SK-N-SH (cell line): ENCODE results near the gene KCNQ5. TPM values are rescaled to one million over a fixed set of nuclear protein-coding genes. Genes with fewer than 3 reads are reported as not detected.
A peak's percentile ranks its signal among the peaks of the same experiment; 100 is the strongest.

ENCODE experiments used
- CTCF ChIA-PET: fragments of 300-600, 350-600 bp; formaldehyde crosslinking; extraction: SDS; loops from one replicate; lab custom pipeline; 2021; lab: Yijun Ruan, JAX
- POLR2A ChIA-PET: fragments of 350-600 bp; sonication (Branson Sonifier 250); formaldehyde crosslinking; extraction: SDS; loops from one replicate; lab custom pipeline; 2020; ENCODE audit warnings: antibody characterized with exemption, inconsistent platforms; lab: Yijun Ruan, JAX
- DNase-seq: peaks from one replicate; pipeline ENCODE4 v3.0.0; 2012
- H2AFZ ChIP-seq: fragments of 200-600 bp; sonication (generic); 2 replicates; pipeline ENCODE4 v1.8.1; 2016; ENCODE audit warnings: antibody characterized with exemption, mild to moderate bottlenecking, low read depth
- H3F3A ChIP-seq: fragments of 200-600 bp; sonication (generic); replicated peaks from 2 replicates; pipeline ENCODE3; 2016; ENCODE audit warnings: antibody characterized with exemption, mild to moderate bottlenecking; ENCODE audit not compliant: insufficient read depth
- H3K27ac ChIP-seq, 2 experiments: fragments of 200-500 bp in 1 of 2; fragments of 200-600 bp in 1 of 2; sonication (Bioruptor generic) in 1 of 2; sonication (generic), shearing (Covaris generic) in 1 of 2; 2 replicates each; pipeline versions ENCODE4 v1.5.1 to v1.6.1; 2014 to 2016; ENCODE audit warnings: low read depth in 2 of 2, inconsistent platforms in 1 of 2, low read length in 1 of 2, mild to moderate bottlenecking in 1 of 2, mixed read lengths in 1 of 2
- H3K27me3 ChIP-seq: fragments of 200-600 bp; sonication (generic), shearing (Covaris generic); 2 replicates; pipeline ENCODE4 v1.6.1; 2016; ENCODE audit warnings: mixed run types; ENCODE audit not compliant: insufficient read depth
- H3K36me3 ChIP-seq, 2 experiments: fragments of 200-500 bp in 1 of 2; fragments of 200-600 bp in 1 of 2; sonication (Bioruptor generic) in 1 of 2; sonication (generic) in 1 of 2; replicated peaks in 1 of 2; 2 replicates each; pipeline versions ENCODE3 to v1.5.1; 2014 to 2016; ENCODE audit warnings: low read length in 1 of 2, mild to moderate bottlenecking in 1 of 2; ENCODE audit not compliant: insufficient read depth in 2 of 2, control insufficient read depth in 1 of 2
- H3K4me1 ChIP-seq, 2 experiments: fragments of 200-500 bp in 1 of 2; fragments of 200-600 bp in 1 of 2; sonication (Bioruptor generic) in 1 of 2; sonication (generic), shearing (Covaris generic) in 1 of 2; 2 replicates each; pipeline versions ENCODE4 v1.5.1 to v1.6.1; 2014 to 2016; ENCODE audit warnings: low read depth in 1 of 2, low read length in 1 of 2, mixed run types in 1 of 2; ENCODE audit not compliant: insufficient read depth in 2 of 2, control insufficient read depth in 1 of 2
- H3K4me2 ChIP-seq: fragments of 200-600 bp; sonication (generic), shearing (Covaris generic); 2 replicates; pipeline ENCODE4 v1.6.1; 2017; ENCODE audit warnings: mixed run types
- H3K4me3 ChIP-seq, 2 experiments: fragments of 200-500 bp in 1 of 2; fragments of 200-600 bp in 1 of 2; sonication (Bioruptor generic) in 1 of 2; sonication (generic), shearing (Covaris generic) in 1 of 2; 2 replicates each; pipeline versions ENCODE4 v1.5.1 to v1.8.1; 2014 to 2016; ENCODE audit warnings: low read depth in 2 of 2, inconsistent platforms in 1 of 2, low read length in 1 of 2, mild to moderate bottlenecking in 1 of 2, mixed read lengths in 1 of 2, moderate library complexity in 1 of 2
- H3K79me2 ChIP-seq: fragments of 200-600 bp; sonication (generic); 2 replicates; pipeline ENCODE4 v1.8.1; 2017; ENCODE audit warnings: mild to moderate bottlenecking; ENCODE audit not compliant: insufficient read depth
- H3K9ac ChIP-seq: fragments of 200-600 bp; sonication (generic); 2 replicates; pipeline ENCODE4 v1.6.1; 2017; ENCODE audit warnings: mixed run types
- H3K9me2 ChIP-seq: fragments of 200-600 bp; sonication (generic); 2 replicates; pipeline ENCODE4 v1.6.1; 2017; ENCODE audit warnings: mixed run types
- H3K9me3 ChIP-seq: fragments of 200-600 bp; sonication (generic); 2 replicates; pipeline ENCODE4 v1.6.1; 2017; ENCODE audit warnings: mixed run types, mild to moderate bottlenecking, moderate library complexity
- H4K20me1 ChIP-seq: fragments of 200-600 bp; sonication (generic); 2 replicates; pipeline ENCODE4 v1.6.1; 2017; ENCODE audit warnings: mild to moderate bottlenecking, mixed run types; ENCODE audit not compliant: insufficient read depth
- CHD2 ChIP-seq: fragments of 150-350 bp; IDR thresholded peaks from 2 replicates; pipeline ENCODE4 v1.6.1; 2018; ENCODE audit warnings: low read length; ENCODE audit not compliant: partially characterized antibody
- ELF1 ChIP-seq: IDR thresholded peaks from 2 replicates; pipeline ENCODE4 v1.4.0; 2012
- EZH2phosphoT487 ChIP-seq: fragments of 200-600 bp; sonication (generic); IDR thresholded peaks from 2 replicates; pipeline ENCODE4 v1.6.1; 2017; ENCODE audit warnings: low read depth, mixed run types, mild to moderate bottlenecking, antibody characterized with exemption, moderate library complexity, borderline replicate concordance
- FOXJ3 ChIP-seq: sonication (generic); formaldehyde crosslinking; IDR thresholded peaks from 2 replicates; pipeline ENCODE4 v1.5.1; 2020; ENCODE audit warnings: mild to moderate bottlenecking, missing genetic modification reagents
- FOXM1 ChIP-seq: IDR thresholded peaks from 2 replicates; pipeline ENCODE4 v1.4.0; 2012; ENCODE audit warnings: low read depth, mild to moderate bottlenecking
- GABPA ChIP-seq: IDR thresholded peaks from 2 replicates; pipeline ENCODE4 v1.4.0; 2012; ENCODE audit warnings: low read depth, mild to moderate bottlenecking
- MEF2A ChIP-seq: IDR thresholded peaks from 2 replicates; pipeline ENCODE4 v1.4.0; 2012; ENCODE audit warnings: low read depth, borderline replicate concordance
- MXI1 ChIP-seq: IDR thresholded peaks from 2 replicates; pipeline ENCODE4 v1.6.1; 2012; ENCODE audit warnings: mild to moderate bottlenecking, low read depth, low read length, improper control_type of control experiment
- NFIC ChIP-seq: IDR thresholded peaks from 2 replicates; pipeline ENCODE4 v1.4.0; 2012; ENCODE audit warnings: borderline replicate concordance
- RFX5 ChIP-seq: IDR thresholded peaks from 2 replicates; pipeline ENCODE4 v1.6.1; 2012; ENCODE audit warnings: mild to moderate bottlenecking, improper control_type of control experiment, low read length
- RXRA ChIP-seq: IDR thresholded peaks from 2 replicates; pipeline ENCODE4 v1.4.0; 2012; ENCODE audit warnings: low read depth, mild to moderate bottlenecking, borderline replicate concordance
- SMC3 ChIP-seq: IDR thresholded peaks from 2 replicates; pipeline ENCODE4 v1.6.1; 2012; ENCODE audit warnings: low read depth, low read length, improper control_type of control experiment
- TAF1 ChIP-seq: IDR thresholded peaks from 2 replicates; pipeline ENCODE4 v1.6.1; 2012; ENCODE audit warnings: low read depth, mild to moderate bottlenecking, low read length, moderate library complexity, borderline replicate concordance
- TCF12 ChIP-seq: IDR thresholded peaks from 2 replicates; pipeline ENCODE4 v1.4.0; 2012
- TEAD4 ChIP-seq: IDR thresholded peaks from 2 replicates; pipeline ENCODE4 v1.4.0; 2012; ENCODE audit warnings: mild to moderate bottlenecking, borderline replicate concordance; ENCODE audit not compliant: insufficient read depth
- YY1 ChIP-seq: IDR thresholded peaks from 2 replicates; pipeline ENCODE4 v1.4.0; 2012; ENCODE audit warnings: low read depth, mild to moderate bottlenecking
- WGBS: methylation state at CpG from one replicate; pipeline ENCODE4 v1.1.6; 2017; ENCODE audit warnings: low lambda C conversion rate; 5-methylcytosine and 5-hydroxymethylcytosine counted together
- polyA plus RNA-seq, 3 experiments: library from polyadenylated mRNA; depleted of rRNA; stranded (reverse); fragments of >200 nt; gene quantifications; 2 replicates each; pipeline ENCODE4 v1.2.3, GENCODE V29; 2012
- TF ChIP-seq, protein P1 (sequence below): fragments of 200-600 bp; sonication (generic); IDR thresholded peaks from 2 replicates; pipeline ENCODE4 v1.6.1; 2017; ENCODE audit warnings: antibody characterized with exemption, mild to moderate bottlenecking, moderate library complexity

KCNQ5 gene
- 3.2 and 3.7 TPM in 2 replicates for polyA plus RNA-seq (2012; rRNA removed)
- polyA plus RNA-seq (2012; cell fraction: cytosol; rRNA removed), result 4.2 TPM in 2 replicates
- 3.7 and 4.7 TPM in 2 replicates for polyA plus RNA-seq (2012; cell fraction: nucleus; rRNA removed)

DNA sequence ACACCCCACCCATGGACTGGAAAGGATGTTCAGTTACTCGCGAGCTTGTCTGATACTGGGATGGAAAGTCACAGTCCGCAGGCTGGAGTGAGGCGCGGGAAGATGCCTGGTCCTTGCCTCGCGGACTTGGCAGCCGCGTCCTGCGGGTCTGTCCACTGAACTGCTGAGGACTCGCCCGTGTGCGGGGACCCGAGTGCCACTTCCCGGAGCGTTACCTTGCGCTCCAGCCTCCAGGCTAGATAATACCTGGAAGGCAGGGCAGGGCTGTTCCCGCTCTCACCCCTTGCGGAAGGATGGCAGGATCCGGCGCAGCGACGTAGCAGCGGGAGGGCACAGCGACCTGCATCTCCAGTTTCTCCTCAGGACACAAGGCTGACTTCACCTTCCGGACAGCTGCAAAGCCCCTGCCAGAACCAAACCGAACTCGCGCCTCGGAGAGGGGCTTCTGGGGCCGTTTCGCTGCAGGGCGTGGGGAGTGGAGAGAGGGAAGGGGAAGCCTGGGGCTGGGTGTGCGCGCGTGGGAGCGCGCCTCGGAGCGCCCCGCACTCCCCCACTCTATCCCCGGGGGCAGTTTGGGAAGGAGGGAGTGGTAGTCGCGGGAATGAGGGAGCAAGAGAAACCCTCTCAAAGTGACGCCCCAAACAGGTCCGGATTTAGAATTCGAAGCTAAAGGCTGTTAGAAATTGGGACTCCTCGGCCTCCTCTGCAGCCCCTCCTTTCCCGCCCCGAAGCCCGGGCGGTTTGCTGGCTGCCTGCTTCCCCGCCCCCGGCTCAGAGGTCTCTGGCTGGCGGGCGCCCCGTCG, at the start of gene KCNQ5:
TSS of gene KCNQ5 (plus strand) at position 774 of the 803 bp plus-strand sequence.
- CTCF ChIA-PET, result interaction anchor here (0.6 to 2.5 kb wide), 6 partner anchors 52 to 556 kb away, joined by 3 to 23 read pairs (median 4); no protein-coding TSS in a partner anchor
- H3K27me3 ChIP-seq, result no peaks in the 10 kb centered on the region
- TF ChIP-seq CHD2 (no peak), TAF1 (0 out of 2 replicates have a peak, but pooled peaks have one; percentile 21), TCF12 (no peak), RXRA (no peak)
- TF ChIP-seq, protein P1, sequence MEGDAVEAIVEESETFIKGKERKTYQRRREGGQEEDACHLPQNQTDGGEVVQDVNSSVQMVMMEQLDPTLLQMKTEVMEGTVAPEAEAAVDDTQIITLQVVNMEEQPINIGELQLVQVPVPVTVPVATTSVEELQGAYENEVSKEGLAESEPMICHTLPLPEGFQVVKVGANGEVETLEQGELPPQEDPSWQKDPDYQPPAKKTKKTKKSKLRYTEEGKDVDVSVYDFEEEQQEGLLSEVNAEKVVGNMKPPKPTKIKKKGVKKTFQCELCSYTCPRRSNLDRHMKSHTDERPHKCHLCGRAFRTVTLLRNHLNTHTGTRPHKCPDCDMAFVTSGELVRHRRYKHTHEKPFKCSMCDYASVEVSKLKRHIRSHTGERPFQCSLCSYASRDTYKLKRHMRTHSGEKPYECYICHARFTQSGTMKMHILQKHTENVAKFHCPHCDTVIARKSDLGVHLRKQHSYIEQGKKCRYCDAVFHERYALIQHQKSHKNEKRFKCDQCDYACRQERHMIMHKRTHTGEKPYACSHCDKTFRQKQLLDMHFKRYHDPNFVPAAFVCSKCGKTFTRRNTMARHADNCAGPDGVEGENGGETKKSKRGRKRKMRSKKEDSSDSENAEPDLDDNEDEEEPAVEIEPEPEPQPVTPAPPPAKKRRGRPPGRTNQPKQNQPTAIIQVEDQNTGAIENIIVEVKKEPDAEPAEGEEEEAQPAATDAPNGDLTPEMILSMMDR, result no peak
- 0% methylated on average over 18 of the region's 58 CpGs for WGBS
- peaks cover 14 to 17% of the 10 kb centered on the region in 2 experiments; a peak in 3 of 4 replicates for H3K4me1 ChIP-seq
- H3K9me3 ChIP-seq, result no peaks in the 10 kb centered on the region
- peak within 1 kb of the TSS; percentile 81 for H3K9ac ChIP-seq
- H3F3A ChIP-seq, result peaks cover 3% of the 10 kb centered on the region
- H3K4me3 ChIP-seq, result peak within 1 kb of the TSS; percentile 73 to 92
- peak within 1 kb of the TSS; percentile 95 for H2AFZ ChIP-seq
- H3K27ac ChIP-seq, result peak within 1 kb of the TSS in 1 of 2 experiments; percentile 62; a peak in 2 of 4 replicates
- peak within 1 kb of the TSS; percentile 94 for H3K4me2 ChIP-seq
- POLR2A ChIA-PET, result no interaction called here
- no peaks in the 10 kb centered on the region for H3K36me3 ChIP-seq
- DNase-seq, result peak; percentile 49
- H3K9me2 ChIP-seq, result no peaks in the 10 kb centered on the region
- no peaks in the 10 kb centered on the region for H4K20me1 ChIP-seq
- peaks cover 59% of the 10 kb centered on the region for H3K79me2 ChIP-seq

DNA sequence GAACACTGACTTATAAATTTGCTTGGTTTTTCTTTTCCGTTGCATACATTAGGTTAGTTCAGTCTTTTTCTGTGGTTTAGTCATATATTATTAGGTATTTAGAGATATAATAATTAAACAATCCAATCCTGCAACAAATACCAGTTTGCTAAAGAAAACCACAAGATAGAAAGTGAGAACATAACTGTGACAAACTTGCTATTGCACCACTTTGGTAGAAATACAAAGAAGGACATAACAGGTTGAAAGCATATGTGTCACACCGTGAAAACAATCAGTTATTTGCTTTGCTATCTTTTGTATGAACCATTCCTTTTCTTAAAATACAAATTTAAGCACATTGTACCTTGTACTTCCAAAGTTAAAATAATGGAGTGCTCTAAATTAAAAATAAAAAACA, 42.0 kb upstream of the KCNQ5 start:
- CTCF ChIA-PET, result interaction anchor here (0.9 to 1.2 kb wide), 3 partner anchors 9 to 168 kb away, joined by 3 read pairs; no protein-coding TSS in a partner anchor
- Histone ChIP-seq H3K4me2 (no peak overlapping the region), H3K4me1 (no peaks in the 10 kb centered on the region; a peak in 2 of 4 replicates), H3F3A (peaks cover 7% of the 10 kb centered on the region), H2AFZ (peak overlapping the region; percentile 53; the same call in 1 of the 2 replicates), H3K9me2 (no peaks in the 10 kb centered on the region), H3K36me3 (no peaks in the 10 kb centered on the region), H4K20me1 (no peaks in the 10 kb centered on the region), H3K27ac (no peak overlapping the region), H3K27me3 (no peaks in the 10 kb centered on the region)
- DNase-seq, result no peak
- no peak for TF ChIP-seq SMC3
- no peak for TF ChIP-seq MEF2A
- no peak for TF ChIP-seq FOXJ3 (CRISPR knock-in tag)
- TF ChIP-seq ELF1, result no peak
- TF ChIP-seq FOXM1, result no peak
- TF ChIP-seq YY1, result no peak
- no peak for TF ChIP-seq TEAD4
- TF ChIP-seq MXI1, result no peak
- TF ChIP-seq RFX5, result no peak
- TF ChIP-seq NFIC, result no peak
- no peak for TF ChIP-seq EZH2phosphoT487
- no peak for TF ChIP-seq CHD2
- no peak for TF ChIP-seq GABPA
- TF ChIP-seq, all 33 proteins: peak for 0
- 92% methylated on average over 2 of the region's 2 CpGs for WGBS
- Histone ChIP-seq H3K9me3 (no peaks in the 10 kb centered on the region), H3K4me3 (no peak overlapping the region), H3K79me2 (no peaks in the 10 kb centered on the region), H3K9ac (no peak overlapping the region)
- POLR2A ChIA-PET, result no interaction called here
